GM18499 (cell line): ENCODE data around the gene TNIK.
"Not testable (repeated sequence)": the region's sequence is repeated elsewhere in the genome, so short reads cannot be mapped to it uniquely, and the experiment has no call there.

ENCODE experiments used
- ATAC-seq: cut with Tn5 transposase; IDR thresholded peaks from one replicate; pipeline ENCODE4 v1.9.1; 2021; ENCODE audit warnings: moderate number of reproducible peaks; ENCODE audit not compliant: insufficient read depth, unreplicated experiment

The TNIK gene

DNA sequence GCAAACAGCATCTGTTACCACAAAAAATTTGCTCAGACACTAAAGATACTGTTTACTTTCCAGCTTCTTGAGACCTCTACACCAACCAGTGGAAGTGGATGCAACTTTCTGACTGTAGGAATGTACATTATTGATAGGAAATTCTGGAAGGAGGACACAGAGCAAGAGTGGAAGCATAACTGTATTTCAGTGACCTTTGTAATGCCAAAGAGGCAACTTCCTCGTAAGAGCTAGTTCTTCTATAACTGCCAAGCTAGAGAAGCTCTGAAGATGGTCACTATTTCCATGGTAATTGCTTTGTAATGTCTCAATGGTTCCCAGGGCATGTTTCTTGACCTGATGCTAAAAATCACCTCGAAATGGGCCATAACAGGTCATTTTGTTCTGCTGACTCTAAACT, 337.3 kb downstream of the TNIK start:
- no peak for ATAC-seq

DNA sequence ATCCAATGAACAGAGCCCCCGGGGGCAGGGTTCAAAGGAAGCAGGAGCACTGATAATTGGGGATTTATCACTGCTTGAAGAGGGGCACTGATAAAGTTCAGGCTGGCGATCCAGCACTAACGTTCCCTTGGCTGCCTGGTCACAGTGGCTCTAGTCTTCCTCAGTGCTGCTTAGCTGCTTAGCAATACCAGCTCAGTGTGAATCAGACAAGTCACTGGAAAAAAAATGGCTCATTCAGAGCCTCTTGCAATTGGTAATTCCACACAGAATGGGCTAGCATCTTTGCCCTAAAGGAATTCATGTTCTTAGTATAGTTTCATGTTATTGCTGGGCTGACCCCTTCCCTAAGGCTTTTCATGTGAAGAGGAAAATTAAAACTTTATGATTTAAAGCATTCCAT, 338.0 kb downstream of the TNIK start:
- no peak for ATAC-seq

DNA sequence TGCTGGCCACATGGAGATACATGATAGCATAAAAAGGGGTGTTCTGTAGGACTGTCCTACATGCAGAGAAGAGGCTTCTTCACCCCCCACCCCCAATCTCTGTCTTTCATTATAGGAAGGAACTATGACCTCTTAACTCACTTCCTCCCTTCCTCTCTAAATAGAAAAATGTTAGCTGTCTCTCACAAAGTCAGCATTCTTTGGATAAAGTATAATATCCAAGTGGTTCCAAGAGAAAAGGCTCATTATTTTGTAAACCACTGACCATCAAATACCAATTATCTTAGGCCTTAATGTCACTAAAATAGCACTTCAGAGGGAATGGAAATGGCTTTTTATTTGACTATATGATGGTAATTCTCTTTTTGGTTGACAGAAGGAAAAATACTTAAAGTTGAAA, 338.4 kb downstream of the TNIK start:
- no peak for ATAC-seq

DNA sequence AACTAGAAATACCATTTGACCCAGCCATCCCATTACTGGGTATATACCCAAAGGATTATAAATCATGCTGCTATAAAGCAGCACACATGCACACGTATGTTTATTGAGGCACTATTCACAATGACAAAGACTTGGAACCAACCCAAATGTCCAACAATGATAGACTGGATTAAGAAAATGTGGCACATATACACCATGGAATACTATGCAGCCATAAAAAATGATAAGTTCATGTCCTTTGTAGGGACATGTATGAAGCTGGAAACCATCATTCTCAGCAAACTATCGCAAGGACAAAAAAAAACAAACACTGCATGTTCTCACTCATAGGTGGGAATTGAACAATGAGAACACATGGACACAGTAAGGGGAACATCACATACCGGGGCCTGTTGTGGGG, 340.8 kb downstream of the TNIK start:
- not testable (repeated sequence) for ATAC-seq

DNA sequence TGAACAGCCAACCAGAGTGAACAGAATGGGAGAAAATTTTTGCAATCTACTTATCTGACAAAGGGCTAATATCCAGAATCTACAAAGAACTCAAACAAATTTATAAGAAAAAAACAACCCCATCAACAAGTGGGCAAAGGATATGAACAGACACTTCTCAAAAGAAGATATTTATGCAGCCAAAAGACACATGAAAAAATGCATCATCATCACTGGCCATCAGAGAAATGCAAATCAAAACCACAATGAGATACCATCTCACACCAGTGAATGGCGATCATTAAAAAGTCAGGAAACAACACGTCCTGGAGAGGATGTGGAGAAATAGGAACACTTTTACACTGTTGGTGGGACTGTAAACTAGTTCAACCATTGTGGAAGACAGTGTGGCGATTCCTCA, 341.2 kb downstream of the TNIK start:
- ATAC-seq, result not testable (repeated sequence)

DNA sequence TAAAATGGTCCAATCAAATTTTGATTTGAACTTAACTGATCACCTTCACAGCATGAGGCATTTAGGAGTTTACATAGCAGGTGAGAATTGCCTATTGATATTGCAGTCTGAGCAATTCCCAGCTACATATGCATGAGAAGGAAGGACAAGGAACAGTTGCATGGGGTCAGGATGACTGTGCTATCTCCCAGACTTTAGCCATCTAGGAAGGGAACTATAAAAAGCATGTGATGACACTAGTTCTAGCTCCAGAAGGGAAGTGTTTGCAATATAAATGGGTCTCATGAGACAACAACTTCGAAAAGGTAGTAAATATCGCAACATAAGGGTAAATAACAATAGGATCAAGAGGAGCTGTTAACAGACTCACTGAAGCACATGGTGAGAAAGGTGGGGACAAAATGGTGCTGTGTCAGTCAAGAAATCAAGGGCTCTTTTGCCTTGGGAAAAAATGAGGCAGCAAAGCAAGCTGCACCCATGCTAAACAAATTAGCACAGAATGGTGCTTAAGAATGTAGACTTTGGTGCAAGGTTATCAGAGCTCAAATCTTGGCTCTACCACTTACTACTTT, 343.3 kb downstream of the TNIK start:
- ATAC-seq, result no peak

DNA sequence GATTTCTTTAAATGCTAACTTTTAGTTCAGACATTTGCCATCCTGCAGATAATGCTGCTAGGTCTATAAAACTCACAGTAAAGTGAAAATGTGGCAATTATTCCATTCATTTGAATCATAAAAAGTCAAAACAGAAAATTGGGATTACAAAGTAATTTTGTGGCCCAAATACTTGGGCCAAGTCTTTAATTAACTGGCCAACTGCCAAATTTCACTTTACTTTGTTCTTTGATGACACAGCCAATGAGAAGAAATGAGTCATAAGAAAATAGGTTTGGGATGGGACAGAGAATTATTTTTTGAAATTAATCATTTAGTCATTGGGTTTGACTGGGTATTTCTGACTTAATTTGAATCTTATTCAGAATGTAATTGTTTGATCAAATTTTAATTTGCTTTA, 343.8 kb downstream of the TNIK start:
- ATAC-seq, result no peak

DNA sequence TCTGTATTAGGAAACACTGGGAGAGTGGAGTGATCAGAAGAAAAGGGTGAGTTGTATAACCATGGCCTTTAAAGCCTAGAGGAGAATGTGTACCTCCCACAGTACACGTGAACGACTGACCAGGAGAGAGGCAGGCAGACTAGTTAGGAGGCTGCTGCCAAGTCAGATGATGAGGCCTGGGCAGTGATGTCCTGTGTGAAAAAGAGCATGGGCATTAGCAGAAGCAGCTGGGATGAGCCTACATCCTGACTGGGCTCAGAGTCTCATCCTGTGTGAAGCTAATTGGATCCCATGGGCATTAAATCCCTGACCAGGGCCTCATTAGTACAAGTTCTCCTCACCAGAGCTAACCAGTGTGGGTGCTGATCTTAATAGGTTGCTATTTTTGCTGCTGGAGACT, 344.5 kb downstream of the TNIK start:
- ATAC-seq, result no peak

DNA sequence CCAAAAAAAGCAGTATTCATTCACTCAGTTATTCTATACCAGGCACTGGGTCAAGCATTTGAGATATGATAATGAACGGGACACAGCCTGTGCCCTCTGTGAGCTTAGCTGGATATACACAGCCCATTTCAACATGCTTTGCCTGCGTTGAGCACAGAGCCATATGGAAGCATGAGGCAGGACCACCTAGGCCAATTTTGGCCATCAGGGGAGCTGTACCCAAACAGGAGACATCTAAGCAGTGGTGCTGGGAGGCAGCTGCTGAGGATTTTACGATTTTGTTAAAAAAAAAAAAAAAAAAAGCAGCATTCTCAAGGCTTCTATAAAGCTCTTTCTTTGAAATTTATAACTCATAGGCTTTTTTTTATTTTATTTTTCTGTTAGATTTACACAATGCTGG, 346.5 kb downstream of the TNIK start:
- no peak for ATAC-seq

DNA sequence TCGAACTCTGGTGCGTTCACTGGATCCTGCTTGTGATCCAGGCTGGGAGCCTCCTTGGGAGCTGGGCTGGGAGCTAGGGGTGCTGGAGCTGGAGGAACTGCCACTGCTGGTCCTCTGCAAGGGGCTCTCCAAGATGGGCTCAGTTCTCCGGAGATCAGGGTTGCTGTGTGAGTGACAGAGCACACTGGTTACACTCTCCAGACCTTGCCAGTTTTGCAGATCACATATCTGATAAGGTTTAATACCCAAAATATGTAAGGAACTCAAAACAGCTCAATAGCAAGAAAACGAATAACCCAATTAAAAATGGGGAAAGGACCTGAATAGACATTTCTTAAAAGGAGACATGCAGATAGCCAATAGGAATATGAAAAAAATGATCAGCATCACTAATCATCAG, 349.5 kb downstream of the TNIK start:
- no peak for ATAC-seq

DNA sequence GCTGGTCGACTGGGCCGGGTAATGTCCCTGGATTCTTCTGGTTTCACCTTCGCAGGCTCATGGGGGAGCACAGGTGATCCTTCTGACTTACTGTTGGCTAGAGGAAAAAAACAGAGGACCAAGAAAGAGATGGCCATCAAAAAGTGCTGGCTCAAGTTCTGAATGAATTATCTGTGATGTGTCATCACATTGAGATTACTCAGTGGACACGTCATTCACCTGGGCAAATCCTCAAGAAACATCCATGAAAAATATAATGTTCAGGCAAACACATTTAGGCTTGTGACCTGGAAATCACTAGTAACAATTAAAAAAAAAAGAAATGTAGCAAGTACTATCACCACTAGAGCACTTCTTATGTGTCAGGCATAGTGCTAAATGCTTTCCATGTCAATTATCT, 352.1 kb downstream of the TNIK start:
- ATAC-seq, result no peak

DNA sequence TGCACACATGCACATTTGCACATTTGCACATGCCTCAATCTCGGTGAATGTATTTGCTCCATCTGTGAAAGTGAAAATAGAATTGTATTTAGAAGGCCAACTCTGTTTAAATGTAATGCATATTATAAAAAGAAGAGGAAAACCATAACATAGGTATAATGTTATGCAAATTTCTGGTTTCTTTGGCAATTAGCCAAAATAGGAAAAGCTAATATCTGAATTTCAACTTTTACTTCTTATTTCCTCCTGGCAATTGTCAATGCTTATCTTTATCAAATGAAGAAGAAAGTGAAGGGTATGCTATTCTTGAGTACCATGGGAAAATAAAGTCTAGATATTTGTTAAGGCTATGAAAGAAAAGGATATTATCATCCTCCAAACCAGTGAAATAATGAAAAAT, 357.0 kb downstream of the TNIK start:
- ATAC-seq, result no peak

DNA sequence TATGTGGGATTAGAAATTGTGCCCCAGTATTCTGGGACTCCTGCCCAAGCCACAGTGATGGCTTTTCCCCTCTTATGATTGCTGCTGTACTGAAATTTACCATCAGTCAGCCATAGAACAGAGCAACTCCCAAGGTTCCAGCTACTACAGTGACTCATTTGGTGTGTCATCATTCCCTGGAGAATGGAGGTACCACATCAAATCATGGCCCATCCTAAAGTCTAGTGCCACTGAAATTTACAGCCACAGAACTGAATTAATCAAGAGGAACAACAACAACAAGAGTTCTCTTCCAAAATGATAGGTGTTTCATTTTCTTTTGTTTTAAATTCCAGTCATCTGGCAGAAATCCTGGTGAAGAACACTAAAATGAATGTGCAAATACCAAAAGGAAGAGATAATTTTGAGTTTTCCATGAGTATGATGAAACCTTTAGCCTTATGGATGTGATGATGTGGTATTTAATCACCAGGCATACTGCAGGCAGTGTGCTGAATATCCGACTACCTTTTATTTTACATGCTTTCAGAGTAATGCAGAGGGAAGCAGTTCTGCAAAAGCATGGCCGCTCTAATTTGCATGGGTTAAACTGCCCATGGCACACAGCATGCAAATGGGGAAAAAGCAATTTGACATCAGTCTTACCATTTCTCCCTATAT, 358.1 kb downstream of the TNIK start:
- no peak for ATAC-seq

DNA sequence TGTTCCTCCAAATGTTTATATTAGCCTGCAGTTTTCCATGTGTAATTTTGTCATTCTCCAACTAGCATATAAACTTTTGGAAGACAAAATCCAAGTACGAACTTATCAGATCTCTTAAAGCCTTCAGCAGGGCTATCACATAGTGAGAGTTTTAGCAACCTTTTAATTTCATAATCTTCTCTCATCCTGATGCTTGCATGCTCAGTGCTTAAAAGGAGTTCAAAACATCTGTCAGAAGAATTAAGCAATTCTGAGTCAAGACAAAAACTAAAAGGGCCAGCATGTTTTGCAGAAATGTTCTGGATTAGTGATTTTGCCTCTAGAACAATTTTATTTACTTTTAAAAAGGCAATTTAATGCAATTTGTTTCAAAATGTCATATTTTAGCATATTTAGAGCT, 360.3 kb downstream of the TNIK start:
- ATAC-seq, result no peak

DNA sequence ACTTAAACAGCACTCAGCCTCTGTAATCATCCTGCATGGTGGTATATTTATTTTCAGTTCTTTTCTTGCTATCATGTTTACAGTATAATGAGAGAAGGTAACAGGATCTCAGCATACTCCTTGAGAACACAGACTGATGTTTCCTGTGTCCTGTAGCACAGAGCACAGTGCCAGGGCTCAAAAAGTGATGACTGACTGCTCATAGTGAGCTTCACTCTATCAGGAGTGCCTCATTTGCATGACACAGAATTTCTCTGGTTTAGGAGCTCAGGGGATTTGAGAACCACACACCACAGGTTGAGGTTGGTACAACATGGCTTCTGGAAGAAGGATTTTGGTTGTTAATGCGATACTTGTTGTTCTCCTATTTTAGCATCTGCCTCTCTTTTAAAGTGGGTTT, 365.1 kb downstream of the TNIK start:
- peak; percentile 97 for ATAC-seq

DNA sequence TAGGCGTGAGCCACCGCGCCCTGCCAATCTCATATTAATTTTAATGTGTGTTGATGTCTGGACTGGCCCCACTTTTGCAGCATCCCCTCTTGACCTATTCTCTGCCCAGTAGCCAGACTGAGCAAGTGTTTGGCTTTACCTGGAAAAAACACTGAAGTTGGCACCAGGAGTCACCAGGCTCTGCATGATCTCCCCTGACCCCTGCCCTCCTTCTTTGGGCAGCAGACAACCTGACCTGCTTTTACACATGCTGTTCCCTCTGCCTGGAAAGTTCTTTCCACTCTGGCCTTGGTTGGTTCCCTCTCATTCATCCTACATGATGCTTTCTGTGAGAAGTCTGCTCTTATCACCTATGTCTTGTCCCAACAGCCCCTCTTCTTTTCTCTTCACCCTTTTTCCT, 365.8 kb downstream of the TNIK start:
- ATAC-seq, result no peak

DNA sequence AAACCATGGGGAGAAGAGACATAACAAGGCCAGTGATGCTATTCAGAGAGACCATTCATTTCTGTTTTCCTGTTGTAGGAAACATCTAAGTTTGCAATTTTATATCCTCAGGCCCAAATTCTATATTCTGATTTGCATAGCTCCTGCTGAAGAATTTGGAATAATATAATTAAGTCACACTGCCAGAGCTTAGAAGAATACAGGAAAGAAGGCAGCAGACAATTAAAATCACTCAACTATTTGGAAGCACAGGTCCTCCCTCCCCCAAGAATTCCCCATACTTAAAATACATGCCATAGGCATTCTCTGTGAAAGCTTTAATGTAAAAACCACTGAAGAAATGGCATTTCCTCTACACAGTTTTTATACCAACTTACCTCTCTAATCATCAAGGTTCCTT, 366.7 kb downstream of the TNIK start:
- no peak for ATAC-seq

DNA sequence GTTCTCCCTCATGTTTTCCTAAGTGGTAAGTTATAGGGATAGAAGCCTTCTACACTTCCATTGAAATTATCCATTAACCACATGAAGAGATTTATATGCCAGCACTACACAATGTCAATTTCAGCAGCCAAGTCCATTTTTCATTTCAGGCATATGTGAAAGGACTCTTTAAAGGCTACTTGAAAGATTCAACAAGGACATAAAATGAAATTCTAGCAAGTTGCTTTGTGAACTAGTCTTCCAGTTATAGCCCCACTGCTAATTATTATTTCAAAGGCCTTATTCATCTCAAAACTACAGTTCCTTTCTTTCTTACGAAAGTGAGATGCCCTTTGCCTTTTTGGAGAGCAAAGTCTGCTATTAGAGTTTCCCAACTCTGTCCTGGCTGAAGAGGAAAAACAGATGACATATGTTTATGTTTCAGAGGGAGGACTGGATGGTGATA, 367.7 kb downstream of the TNIK start:
- ATAC-seq, result no peak

DNA sequence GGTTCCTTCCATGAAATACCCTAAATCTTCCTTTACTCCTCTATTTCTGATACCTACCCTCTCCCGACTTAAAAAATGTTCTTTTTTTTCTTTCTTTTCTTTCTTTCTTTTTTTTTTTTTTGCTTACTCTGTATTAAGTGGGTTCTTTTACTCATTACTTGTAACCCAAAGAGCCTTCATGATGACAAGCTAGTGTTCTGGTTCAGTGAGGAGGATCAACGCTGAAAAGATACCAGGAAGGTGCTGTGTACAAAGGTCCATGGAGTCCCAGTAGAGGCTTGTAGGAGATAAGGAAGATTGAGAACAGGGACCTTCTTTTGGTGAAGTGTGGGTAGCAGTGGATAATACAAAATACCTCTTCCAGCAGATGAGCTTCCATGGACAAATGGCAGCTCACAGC, 369.9 kb downstream of the TNIK start:
- no peak for ATAC-seq

DNA sequence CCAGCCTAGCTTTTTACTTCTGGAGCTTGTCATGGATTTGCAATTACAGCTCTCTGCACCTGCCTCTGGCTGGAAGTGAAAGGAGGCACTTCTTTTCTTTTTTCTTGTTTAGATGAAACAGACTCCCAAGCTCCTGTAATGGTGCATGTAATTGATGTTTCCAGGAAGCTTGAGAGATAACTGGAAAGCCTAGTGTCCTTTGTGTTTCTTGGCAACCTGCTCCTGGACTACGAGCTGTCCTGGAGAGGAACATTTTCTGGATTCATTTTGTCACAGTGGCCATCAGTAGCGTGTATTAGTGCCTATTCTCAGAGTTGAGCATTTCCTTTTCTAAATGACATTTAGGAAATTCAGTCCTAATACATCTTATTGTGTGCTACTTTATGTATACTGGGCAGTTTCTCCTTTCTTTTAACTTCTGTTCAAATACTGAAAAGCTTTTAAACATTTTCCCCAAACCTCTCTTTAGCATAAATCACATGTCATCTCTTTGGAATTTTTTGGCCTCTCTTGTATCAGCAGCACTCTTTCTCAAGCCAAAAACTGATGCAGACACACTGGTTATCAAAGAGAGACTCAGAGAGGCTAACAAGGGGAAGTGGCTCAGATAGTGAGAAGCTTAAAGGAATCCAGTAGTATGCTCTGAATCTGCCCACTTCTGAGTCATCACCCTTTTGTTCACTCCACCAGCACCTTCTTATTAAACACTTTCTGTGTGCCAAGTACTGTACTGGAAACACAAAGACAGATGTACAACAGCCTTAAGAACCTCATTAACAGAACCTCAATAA, 371.0 kb downstream of the TNIK start:
- no peak for ATAC-seq

DNA sequence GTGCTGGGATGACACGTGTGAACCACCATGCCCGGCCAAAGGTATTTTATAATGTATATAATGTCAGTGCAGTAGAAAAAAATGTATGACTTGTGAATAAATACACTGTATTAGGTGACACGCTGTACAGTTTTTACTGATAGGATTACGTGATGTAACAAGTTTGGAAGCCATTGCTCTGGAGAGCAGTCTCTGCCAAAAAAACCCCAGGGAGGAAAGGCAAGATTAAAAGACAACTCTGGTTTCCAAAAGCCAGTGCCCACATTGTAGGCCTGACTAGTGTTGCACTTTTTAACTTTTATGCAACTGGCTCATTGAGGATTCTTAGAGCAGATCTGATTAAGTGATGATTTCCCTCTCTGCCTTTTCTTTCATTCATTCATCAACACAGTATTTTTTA, 371.7 kb downstream of the TNIK start:
- ATAC-seq, result no peak

DNA sequence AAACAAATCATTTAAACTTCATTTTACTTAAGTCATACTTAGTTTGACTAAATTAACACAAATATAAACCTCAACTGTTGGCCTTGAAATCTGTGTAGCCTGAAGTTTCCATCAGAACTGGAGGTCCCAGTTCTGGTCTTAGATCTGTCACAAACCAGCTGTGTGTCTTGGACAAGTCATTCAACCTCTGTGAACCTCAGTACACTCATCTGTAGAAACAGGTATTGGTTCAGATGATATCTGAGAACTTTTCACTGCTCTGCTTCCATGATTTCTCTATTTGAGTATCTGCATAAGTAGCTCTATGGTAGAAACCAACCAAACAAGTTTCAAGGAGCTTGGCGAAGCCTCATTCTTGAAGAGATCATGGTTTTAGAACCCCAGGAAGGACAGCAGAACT, 373.3 kb downstream of the TNIK start:
- ATAC-seq, result no peak
